GM23248 (cell line): ENCODE measurements around the gene CPVL. TPM values are rescaled to one million over a fixed set of nuclear protein-coding genes. Genes with fewer than 3 reads are reported as not detected.

Experiments used
- DNase-seq: peaks from one replicate; pipeline ENCODE4 v3.0.0-alpha.2; 2015
- H2AFZ ChIP-seq: fragments of 200-600 bp; sonication (generic); 2 replicates; pipeline ENCODE4 v1.6.1; 2016; ENCODE audit warnings: antibody characterized with exemption
- H3F3A ChIP-seq: fragments of 200-600 bp; sonication (generic); 2 replicates; pipeline ENCODE4 v1.6.1; 2016; ENCODE audit warnings: mild to moderate bottlenecking, antibody characterized with exemption, mixed run types; ENCODE audit not compliant: insufficient read depth
- H3K27ac ChIP-seq: fragments of 200-600 bp; sonication (generic); 2 replicates; pipeline ENCODE4 v1.5.1; 2016; ENCODE audit warnings: mild to moderate bottlenecking
- H3K27me3 ChIP-seq: fragments of 200-600 bp; sonication (generic); replicated peaks from 2 replicates; pipeline ENCODE4 v1.6.1; 2016; ENCODE audit warnings: mild to moderate bottlenecking; ENCODE audit not compliant: insufficient read depth
- H3K36me3 ChIP-seq: fragments of 200-600 bp; sonication (generic); 2 replicates; pipeline ENCODE4 v1.6.1; 2016; ENCODE audit warnings: low read depth, mild to moderate bottlenecking
- H3K4me1 ChIP-seq: fragments of 200-600 bp; sonication (generic); 2 replicates; pipeline ENCODE4 v1.6.1; 2016; ENCODE audit warnings: mild to moderate bottlenecking; ENCODE audit not compliant: insufficient read depth
- H3K4me2 ChIP-seq: fragments of 200-600 bp; sonication (generic); one replicate; pipeline ENCODE4 v1.6.1; 2016; ENCODE audit warnings: mild to moderate bottlenecking; ENCODE audit not compliant: unreplicated experiment
- H3K4me3 ChIP-seq: fragments of 200-600 bp; sonication (generic); 2 replicates; pipeline ENCODE4 v1.5.1; 2016; ENCODE audit warnings: mild to moderate bottlenecking
- H3K79me2 ChIP-seq: fragments of 200-600 bp; sonication (generic); 2 replicates; pipeline ENCODE4 v1.6.1; 2016; ENCODE audit warnings: mild to moderate bottlenecking; ENCODE audit not compliant: insufficient read depth
- H3K9ac ChIP-seq: fragments of 200-600 bp; sonication (generic); 2 replicates; pipeline ENCODE4 v1.6.1; 2016; ENCODE audit warnings: mild to moderate bottlenecking
- H3K9me2 ChIP-seq: fragments of 200-600 bp; sonication (generic); 2 replicates; pipeline ENCODE4 v1.6.1; 2016; ENCODE audit warnings: mixed run types, mild to moderate bottlenecking, moderate library complexity; ENCODE audit not compliant: insufficient read depth
- H3K9me3 ChIP-seq: fragments of 200-600 bp; sonication (generic); one replicate; pipeline ENCODE4 v1.6.1; 2017; ENCODE audit warnings: low read depth
- H4K20me1 ChIP-seq: fragments of 200-600 bp; sonication (generic); 2 replicates; pipeline ENCODE4 v1.6.0; 2016; ENCODE audit not compliant: insufficient read depth
- EZH2 ChIP-seq: fragments of 200-600 bp; sonication (generic); IDR thresholded peaks from 2 replicates; pipeline ENCODE4 v1.6.1; 2018; ENCODE audit warnings: antibody characterized with exemption, mild to moderate bottlenecking; ENCODE audit not compliant: insufficient read depth, poor library complexity, severe bottlenecking
- EZH2phosphoT487 ChIP-seq: fragments of 200-600 bp; sonication (generic); IDR thresholded peaks from 2 replicates; pipeline ENCODE4 v1.6.1; 2018; ENCODE audit warnings: antibody characterized with exemption, moderate library complexity, mild to moderate bottlenecking, low read depth; ENCODE audit not compliant: insufficient read depth
- WGBS, 2 experiments: methylation state at CpG; one replicate each; pipeline ENCODE4 v1.1.6; 2015 to 2017; ENCODE audit warnings: low lambda C conversion rate in 2 of 2, low coverage in 1 of 2; ENCODE audit errors: missing lambda C conversion rate in 2 of 2; 5-methylcytosine and 5-hydroxymethylcytosine counted together
- in situ Hi-C: fragments of 300-500 bp; cut with MboI; formaldehyde crosslinking; loops from 2 replicates; pipeline ENCODE4 v1.15.0; 2020
- polyA plus RNA-seq: library from polyadenylated mRNA; unstranded; fragments of >200 nt; fragmentation: Nextera tagmentation; extraction: Ambion mirVana; gene quantifications from 2 replicates; pipeline ENCODE4 v1.2.1, GENCODE V29; 2016
- total RNA-seq: library from RNA; depleted of rRNA; stranded (reverse); fragments of >200 nt; shearing (Covaris generic); gene quantifications from 2 replicates; pipeline ENCODE4 v1.2.3, GENCODE V29; 2014

CPVL gene
- total and polyA plus RNA-seq, 2 experiments from 2014 or later, result not detected

GRCh38 chr7:29045258-29046086 is 100.9 kb downstream of the CPVL start:
- Histone ChIP-seq H3K9me2 (no peaks in the 10 kb centered on the region), H3K27me3 (no peaks in the 10 kb centered on the region; the same call in 1 of the 2 replicates), H3K4me3 (no peak overlapping the region), H3K4me2 (no peak overlapping the region), H4K20me1 (no peaks in the 10 kb centered on the region), H3K36me3 (no peaks in the 10 kb centered on the region), H3K79me2 (no peaks in the 10 kb centered on the region), H3K9ac (no peak overlapping the region), H2AFZ (no peak overlapping the region), H3K9me3 (no peaks in the 10 kb centered on the region), H3K27ac (no peak overlapping the region), H3K4me1 (peaks cover 5% of the 10 kb centered on the region), H3F3A (no peaks in the 10 kb centered on the region; the same call in 1 of the 2 replicates)
- TF ChIP-seq EZH2phosphoT487 (no peak), EZH2 (no peak)
- DNase-seq, result no peak
- in situ Hi-C loops, result no loop called here
- WGBS, 2 experiments, result 76 to 81% methylated on average over 4 of the region's 4 CpGs

- Histone ChIP-seq H3K4me1 (peaks cover 14% of the 10 kb centered on the region), H3K4me2 (no peak overlapping the region), H3K9ac (no peak overlapping the region), H2AFZ (no peak overlapping the region), H3K27ac (no peak overlapping the region), H3K36me3 (no peaks in the 10 kb centered on the region), H3F3A (no peaks in the 10 kb centered on the region; the same call in 1 of the 2 replicates), H3K9me3 (no peaks in the 10 kb centered on the region), H3K9me2 (no peaks in the 10 kb centered on the region), H3K4me3 (no peak overlapping the region), H4K20me1 (no peaks in the 10 kb centered on the region), H3K79me2 (no peaks in the 10 kb centered on the region), H3K27me3 (no peaks in the 10 kb centered on the region; the same call in 1 of the 2 replicates)
- TF ChIP-seq EZH2phosphoT487 (no peak), EZH2 (no peak)
- peak; percentile 50 for DNase-seq
- in situ Hi-C loops, result no loop called here
- WGBS, 2 experiments, result 27 to 28% methylated on average over 5 of the region's 5 CpGs
Observed at GRCh38 chr7:29044554-29044953, 101.8 kb downstream of the CPVL start.

GRCh38 chr7:29043576-29043975 is 102.8 kb downstream of the CPVL start:
- WGBS, 2 experiments, result 55 to 65% methylated on average over 5 of the region's 5 CpGs
- H3K9me3 ChIP-seq, result no peaks in the 10 kb centered on the region
- TF ChIP-seq EZH2phosphoT487 (no peak), EZH2 (no peak)
- H3K27ac ChIP-seq, result no peak overlapping the region
- no peak overlapping the region for H3K4me2 ChIP-seq
- no peaks in the 10 kb centered on the region for H3K36me3 ChIP-seq
- H3K4me1 ChIP-seq, result peaks cover 21% of the 10 kb centered on the region
- H3F3A ChIP-seq, result no peaks in the 10 kb centered on the region; the same call in 1 of the 2 replicates
- H2AFZ ChIP-seq, result no peak overlapping the region
- no peaks in the 10 kb centered on the region for H4K20me1 ChIP-seq
- no peaks in the 10 kb centered on the region for H3K27me3 ChIP-seq
- no peak for DNase-seq
- H3K9ac ChIP-seq, result no peak overlapping the region
- no peak overlapping the region for H3K4me3 ChIP-seq
- no peaks in the 10 kb centered on the region for H3K79me2 ChIP-seq
- H3K9me2 ChIP-seq, result no peaks in the 10 kb centered on the region
- in situ Hi-C loops, result no loop called here

- H3F3A ChIP-seq, result peaks cover 5% of the 10 kb centered on the region
- H3K9ac ChIP-seq, result no peak overlapping the region
- H3K9me3 ChIP-seq, result no peaks in the 10 kb centered on the region
- no peak for DNase-seq
- in situ Hi-C loops, result no loop called here
- no peak overlapping the region for H3K4me3 ChIP-seq
- 77% methylated on average over 4 of the region's 4 CpGs for WGBS, 2 experiments
- H3K27ac ChIP-seq, result no peak overlapping the region
- TF ChIP-seq EZH2, result no peak
- no peak for TF ChIP-seq EZH2phosphoT487
- no peaks in the 10 kb centered on the region for H3K27me3 ChIP-seq
- H2AFZ ChIP-seq, result no peak overlapping the region
- H3K9me2 ChIP-seq, result no peaks in the 10 kb centered on the region
- H3K4me2 ChIP-seq, result no peak overlapping the region
- no peaks in the 10 kb centered on the region for H4K20me1 ChIP-seq
- no peaks in the 10 kb centered on the region for H3K79me2 ChIP-seq
- H3K4me1 ChIP-seq, result peaks cover 28% of the 10 kb centered on the region
- H3K36me3 ChIP-seq, result no peaks in the 10 kb centered on the region
Observed at GRCh38 chr7:29042824-29043231, 103.5 kb downstream of the CPVL start.
